Measurements from ENCODE around the gene MASP1. TPM values are rescaled to one million over a fixed set of nuclear protein-coding genes. Genes with fewer than 3 reads are reported as not detected.

Gene MASP1
- polyA plus RNA-seq, 3 donors from 2014 or later, result not detected

GRCh38 chr3:187314176-187314575, 22.6 kb upstream of the MASP1 start:
- peaks cover 4 to 8% of the 10 kb centered on the region in 2 donors for H3K4me1 Mint-ChIP-seq

GRCh38 chr3:187310954-187311470, 19.5 kb upstream of the MASP1 start:
- Mint-ChIP-seq H3K27me3 (ENCODE audit: low read depth in 3 of 3) (peaks cover 7 to 17% (median 16%) of the 10 kb centered on the region in 3 donors), H3K27ac (no peak overlapping the region), H3K4me1 (no peaks in the 10 kb centered on the region), H3K9me3 (no peaks in the 10 kb centered on the region), H3K36me3 (no peaks in the 10 kb centered on the region), H3K4me3 (no peak overlapping the region)
- DNase-seq, result no peak

More at GRCh38 chr3:187314176-187314575, 22.6 kb upstream of the MASP1 start:
- Mint-ChIP-seq H3K27me3 (ENCODE audit: low read depth in 3 of 3) (peaks cover 11 to 20% (median 20%) of the 10 kb centered on the region in 3 donors), H3K36me3 (no peaks in the 10 kb centered on the region), H3K27ac (no peak overlapping the region), H3K9me3 (no peaks in the 10 kb centered on the region), H3K4me3 (no peak overlapping the region)
- DNase-seq, result no peak

- Mint-ChIP-seq H3K27me3 (ENCODE audit: low read depth in 3 of 3) (peaks cover 8 to 17% (median 16%) of the 10 kb centered on the region in 3 donors), H3K4me3 (no peak overlapping the region), H3K27ac (no peak overlapping the region), H3K36me3 (no peaks in the 10 kb centered on the region), H3K4me1 (no peaks in the 10 kb centered on the region), H3K9me3 (no peaks in the 10 kb centered on the region)
- no peak for DNase-seq
These were observed 18.7 kb upstream of the MASP1 start for GRCh38 chr3:187310226-187310625.

- peaks cover 3 to 11% (median 5%) of the 10 kb centered on the region in 3 donors for H3K27me3 Mint-ChIP-seq (ENCODE audit: low read depth in 3 of 3)
These were observed 14.3 kb upstream of the MASP1 start for GRCh38 chr3:187305881-187306280.

GRCh38 chr3:187299611-187300010, 8.1 kb upstream of the MASP1 start:
- H3K27ac Mint-ChIP-seq, result no peak overlapping the region
- no peak for DNase-seq
- H3K9me3 Mint-ChIP-seq, result no peaks in the 10 kb centered on the region
- peaks cover 3 to 19% (median 4%) of the 10 kb centered on the region in 3 donors for H3K27me3 Mint-ChIP-seq (ENCODE audit: low read depth in 3 of 3)
- H3K36me3 Mint-ChIP-seq, result no peaks in the 10 kb centered on the region
- no peak overlapping the region for H3K4me3 Mint-ChIP-seq
- no peaks in the 10 kb centered on the region for H3K4me1 Mint-ChIP-seq

More at GRCh38 chr3:187305881-187306280, 14.3 kb upstream of the MASP1 start:
- Mint-ChIP-seq H3K9me3 (no peaks in the 10 kb centered on the region), H3K4me3 (no peak overlapping the region), H3K36me3 (no peaks in the 10 kb centered on the region), H3K4me1 (no peaks in the 10 kb centered on the region), H3K27ac (no peak overlapping the region)
- no peak for DNase-seq

GRCh38 chr3:187296911-187297310, 5.4 kb upstream of the MASP1 start:
- Mint-ChIP-seq H3K4me1 (no peaks in the 10 kb centered on the region), H3K9me3 (no peaks in the 10 kb centered on the region), H3K4me3 (no peak overlapping the region), H3K36me3 (no peaks in the 10 kb centered on the region), H3K27me3 (ENCODE audit: low read depth in 3 of 3) (peaks cover 2 to 16% (median 4%) of the 10 kb centered on the region in 3 donors), H3K27ac (no peak overlapping the region)
- DNase-seq, result no peak

GRCh38 chr3:187296058-187296457, 4.5 kb upstream of the MASP1 start:
- Mint-ChIP-seq H3K4me3 (no peak overlapping the region), H3K27me3 (ENCODE audit: low read depth in 3 of 3) (peaks cover 2 to 19% (median 4%) of the 10 kb centered on the region in 3 donors), H3K9me3 (no peaks in the 10 kb centered on the region), H3K27ac (no peak overlapping the region), H3K4me1 (no peaks in the 10 kb centered on the region), H3K36me3 (no peaks in the 10 kb centered on the region)
- DNase-seq, result no peak

- Mint-ChIP-seq H3K36me3 (no peaks in the 10 kb centered on the region), H3K27ac (no peak overlapping the region), H3K9me3 (no peaks in the 10 kb centered on the region), H3K27me3 (ENCODE audit: low read depth in 3 of 3) (peaks cover 2 to 19% (median 4%) of the 10 kb centered on the region in 3 donors), H3K4me3 (no peak overlapping the region), H3K4me1 (no peaks in the 10 kb centered on the region)
- no peak for DNase-seq
These were observed 3.9 kb upstream of the MASP1 start for GRCh38 chr3:187295316-187296034.

GRCh38 chr3:187293516-187294430, 2.2 kb upstream of the MASP1 start:
- Mint-ChIP-seq H3K27ac (no peak overlapping the region), H3K36me3 (no peaks in the 10 kb centered on the region), H3K4me3 (no peak overlapping the region), H3K9me3 (no peaks in the 10 kb centered on the region), H3K27me3 (ENCODE audit: low read depth in 3 of 3) (peaks cover 4 to 19% (median 4%) of the 10 kb centered on the region in 3 donors), H3K4me1 (no peaks in the 10 kb centered on the region)
- no peak for DNase-seq

GRCh38 chr3:187292631-187293515, 1.3 kb upstream of the MASP1 start:
- H3K27ac Mint-ChIP-seq, result no peak overlapping the region
- no peak for DNase-seq
- H3K4me3 Mint-ChIP-seq, result no peak overlapping the region
- H3K27me3 Mint-ChIP-seq (ENCODE audit: low read depth in 3 of 3), result peaks cover 2 to 15% (median 4%) of the 10 kb centered on the region in 3 donors
- H3K36me3 Mint-ChIP-seq, result no peaks in the 10 kb centered on the region
- H3K4me1 Mint-ChIP-seq, result no peaks in the 10 kb centered on the region
- no peaks in the 10 kb centered on the region for H3K9me3 Mint-ChIP-seq

GRCh38 chr3:187292181-187292580, 644 bp upstream of the MASP1 start:
- Mint-ChIP-seq H3K4me1 (no peaks in the 10 kb centered on the region), H3K36me3 (no peaks in the 10 kb centered on the region), H3K4me3 (no peak overlapping the region), H3K9me3 (no peaks in the 10 kb centered on the region), H3K27me3 (ENCODE audit: low read depth in 3 of 3) (peaks cover 2 to 14% (median 4%) of the 10 kb centered on the region in 3 donors), H3K27ac (no peak overlapping the region)
- DNase-seq, result no peak

GRCh38 chr3:187291001-187291511, 481 bp downstream of the MASP1 start:
- no peak for DNase-seq
- Mint-ChIP-seq H3K27me3 (ENCODE audit: low read depth in 3 of 3) (peaks cover 0 to 14% (median 2%) of the 10 kb centered on the region in 3 donors), H3K4me1 (no peaks in the 10 kb centered on the region), H3K36me3 (no peaks in the 10 kb centered on the region), H3K4me3 (no peak overlapping the region), H3K9me3 (no peaks in the 10 kb centered on the region), H3K27ac (no peak overlapping the region)

GRCh38 chr3:187290503-187290902, 1.0 kb downstream of the MASP1 start:
- Mint-ChIP-seq H3K4me3 (no peak overlapping the region), H3K27me3 (ENCODE audit: low read depth in 3 of 3) (peaks cover 0 to 10% (median 2%) of the 10 kb centered on the region in 3 donors), H3K9me3 (no peaks in the 10 kb centered on the region), H3K36me3 (no peaks in the 10 kb centered on the region), H3K27ac (no peak overlapping the region), H3K4me1 (no peaks in the 10 kb centered on the region)
- no peak for DNase-seq
